Muscle layer of colon (tissue), 2 donors: Measurements from ENCODE around the gene RAMACL.
"Not testable (repeated sequence)": the region's sequence is repeated elsewhere in the genome, so short reads cannot be mapped to it uniquely, and the experiment has no call there.

Experiments used
- H3K27ac ChIP-seq: one replicate; pipeline ENCODE4 v1.7.0; 2013; ENCODE audit warnings: low read depth, mild to moderate bottlenecking, low read length, moderate library complexity
- H3K27me3 ChIP-seq, 2 donors: one replicate each; pipeline ENCODE4 v1.7.0; 2013; ENCODE audit warnings: low read length in 2 of 2, mild to moderate bottlenecking in 2 of 2; ENCODE audit not compliant: insufficient read depth in 2 of 2, control insufficient read depth in 1 of 2
- H3K36me3 ChIP-seq: one replicate; pipeline ENCODE4 v1.7.0; 2013; ENCODE audit warnings: mild to moderate bottlenecking, low read length; ENCODE audit not compliant: insufficient read depth
- H3K4me1 ChIP-seq: one replicate; pipeline ENCODE4 v1.7.0; 2013; ENCODE audit warnings: mild to moderate bottlenecking, low read length; ENCODE audit not compliant: insufficient read depth
- H3K4me3 ChIP-seq, 2 donors: one replicate each; pipeline ENCODE4 v1.7.0; 2013; ENCODE audit warnings: low read length in 2 of 2, low read depth in 1 of 2, mild to moderate bottlenecking in 1 of 2, moderate library complexity in 1 of 2
- H3K9ac ChIP-seq: one replicate; pipeline ENCODE4 v1.7.0; 2013; ENCODE audit warnings: low read length
- H3K9me3 ChIP-seq: one replicate; pipeline ENCODE4 v1.7.0; 2013; ENCODE audit warnings: mild to moderate bottlenecking, low read length
- donor health status: abdominal sarcoma.
- donor health status: Adenocarcinoma of cecum.

The RAMACL gene

DNA sequence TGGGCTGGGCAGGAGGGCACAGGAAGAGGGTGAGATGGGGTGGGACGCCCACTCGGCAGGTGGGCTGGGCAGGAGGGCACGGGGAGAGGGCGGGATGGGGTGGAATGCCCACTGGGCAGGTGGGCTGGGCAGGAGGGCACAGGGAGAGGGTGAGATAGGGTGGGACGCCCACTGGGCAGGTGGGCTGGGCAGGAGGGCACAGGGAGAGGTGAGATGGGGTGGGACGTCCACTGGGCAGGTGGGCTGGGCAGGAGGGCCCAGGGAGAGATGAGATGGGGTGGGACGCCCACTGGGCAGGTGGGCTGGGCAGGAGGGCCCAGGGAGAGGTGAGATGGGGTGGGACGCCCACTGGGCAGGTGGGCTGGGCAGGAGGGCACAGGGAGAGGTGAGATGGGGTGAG is 4.7 kb downstream of the RAMACL start:
- H3K4me1 ChIP-seq, H3K9me3 ChIP-seq, H3K4me3 ChIP-seq, H3K9ac ChIP-seq, H3K27me3 ChIP-seq, H3K36me3 ChIP-seq, H3K27ac ChIP-seq: not testable (repeated sequence)

DNA sequence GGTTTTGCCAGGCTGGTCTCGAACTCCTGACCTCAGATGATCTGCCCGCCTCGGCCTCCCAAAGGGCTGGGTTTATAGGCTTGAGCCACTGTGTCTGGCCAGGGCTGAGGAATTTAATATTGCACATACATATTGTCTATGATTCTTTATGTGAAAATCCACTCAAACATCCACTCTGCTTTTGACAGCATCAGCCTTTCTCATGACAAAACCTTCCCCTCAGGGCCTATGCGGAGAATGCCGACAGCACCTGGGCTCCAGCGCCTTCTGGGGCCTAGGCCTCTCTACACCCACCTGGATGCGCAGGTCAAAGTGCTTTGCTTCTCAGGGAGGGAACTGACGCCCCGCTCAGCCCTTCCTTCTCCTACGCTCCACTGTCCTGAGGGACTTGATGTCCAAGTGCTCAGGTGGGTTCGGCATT is 5.4 kb downstream of the RAMACL start:
- no peaks in the 10 kb centered on the region for H3K27me3 ChIP-seq
- H3K9ac ChIP-seq, result no peak overlapping the region
- H3K36me3 ChIP-seq, result no peaks in the 10 kb centered on the region
- peaks cover 6% of the 10 kb centered on the region for H3K4me1 ChIP-seq
- H3K9me3 ChIP-seq, result no peaks in the 10 kb centered on the region
- H3K27ac ChIP-seq, result no peak overlapping the region
- H3K4me3 ChIP-seq, result no peak overlapping the region

DNA sequence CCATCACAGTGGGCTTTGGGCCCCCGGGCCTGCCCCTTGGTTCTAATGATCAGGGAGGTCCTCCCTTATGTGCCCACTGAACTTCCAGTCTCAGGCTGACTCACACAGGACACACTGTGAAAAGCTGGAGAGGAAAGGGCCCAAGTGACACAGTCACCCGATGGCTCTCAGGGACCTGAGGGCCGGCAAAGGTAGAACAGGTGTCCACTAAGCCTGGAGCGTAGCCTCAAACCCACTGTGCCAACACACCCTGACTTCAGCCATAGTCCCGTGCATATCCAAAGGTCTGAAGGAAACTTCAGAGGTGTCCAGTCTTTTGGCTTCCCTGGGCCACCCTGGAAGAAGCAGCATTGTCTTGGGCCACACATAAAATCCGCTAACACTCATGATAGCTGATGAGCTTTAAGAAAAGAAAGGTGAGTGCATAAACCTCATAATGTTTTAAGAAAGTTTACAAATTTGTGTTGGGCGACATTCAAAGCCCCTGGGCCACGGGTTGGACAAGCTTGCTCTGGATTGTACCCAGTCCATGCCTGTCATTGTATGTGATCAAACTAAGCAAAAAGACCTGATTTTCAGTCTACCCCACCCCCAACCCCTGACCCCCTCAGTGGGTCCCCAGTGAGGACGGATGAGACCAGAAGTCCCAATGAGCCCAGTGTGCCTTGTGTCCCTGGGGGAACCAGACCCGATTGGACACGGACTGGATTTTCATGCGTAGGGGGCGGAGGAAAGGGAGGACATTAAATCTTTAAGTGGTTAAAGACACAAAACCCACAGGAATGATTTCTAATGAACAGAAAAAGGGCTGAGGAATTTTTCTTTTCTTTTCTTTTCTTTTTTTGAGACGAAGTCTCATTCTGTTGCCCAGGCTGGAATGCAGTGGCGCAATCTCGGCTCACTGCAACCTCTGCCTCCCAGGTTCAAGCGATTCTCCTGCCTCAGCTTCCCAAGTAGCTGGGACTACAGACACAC is 6.1 kb downstream of the RAMACL start:
- Histone ChIP-seq H3K9ac (no peak overlapping the region), H3K4me1 (peaks cover 6% of the 10 kb centered on the region), H3K27me3 (no peaks in the 10 kb centered on the region), H3K36me3 (no peaks in the 10 kb centered on the region), H3K27ac (no peak overlapping the region), H3K4me3 (no peak overlapping the region), H3K9me3 (no peaks in the 10 kb centered on the region)

DNA sequence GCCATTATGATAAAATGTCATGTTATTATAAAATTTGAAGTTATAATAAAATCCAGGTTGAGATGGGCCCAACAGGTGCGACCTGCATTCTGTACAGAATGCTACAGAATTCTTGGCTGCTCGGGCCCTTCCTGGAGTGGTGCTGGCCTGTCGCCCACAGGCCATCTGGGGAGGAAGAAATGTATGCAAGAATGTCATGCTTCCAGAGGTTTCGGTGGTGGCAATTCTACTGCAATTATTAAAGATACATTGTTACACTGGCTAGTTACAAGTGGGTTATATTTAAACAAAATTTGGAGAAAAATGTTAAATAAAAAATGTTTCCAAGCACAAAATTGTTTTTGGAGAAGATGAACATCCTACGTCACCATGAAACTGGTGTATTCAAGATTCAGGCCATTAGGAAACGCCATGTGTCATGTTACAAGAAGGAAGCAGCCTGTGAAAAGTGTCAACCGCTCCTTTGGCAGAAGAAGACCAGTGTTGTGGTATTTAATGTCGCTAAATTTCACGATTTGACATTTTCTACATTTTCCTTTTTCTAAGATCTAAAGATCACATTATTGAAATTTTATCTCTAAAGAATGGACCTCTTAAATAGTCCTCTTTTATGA is 7.1 kb downstream of the RAMACL start:
- no peak overlapping the region for H3K9ac ChIP-seq
- no peaks in the 10 kb centered on the region for H3K9me3 ChIP-seq
- H3K27ac ChIP-seq, result no peak overlapping the region
- peaks cover 6% of the 10 kb centered on the region for H3K4me1 ChIP-seq
- H3K4me3 ChIP-seq, result no peak overlapping the region
- no peaks in the 10 kb centered on the region for H3K27me3 ChIP-seq
- H3K36me3 ChIP-seq, result no peaks in the 10 kb centered on the region

DNA sequence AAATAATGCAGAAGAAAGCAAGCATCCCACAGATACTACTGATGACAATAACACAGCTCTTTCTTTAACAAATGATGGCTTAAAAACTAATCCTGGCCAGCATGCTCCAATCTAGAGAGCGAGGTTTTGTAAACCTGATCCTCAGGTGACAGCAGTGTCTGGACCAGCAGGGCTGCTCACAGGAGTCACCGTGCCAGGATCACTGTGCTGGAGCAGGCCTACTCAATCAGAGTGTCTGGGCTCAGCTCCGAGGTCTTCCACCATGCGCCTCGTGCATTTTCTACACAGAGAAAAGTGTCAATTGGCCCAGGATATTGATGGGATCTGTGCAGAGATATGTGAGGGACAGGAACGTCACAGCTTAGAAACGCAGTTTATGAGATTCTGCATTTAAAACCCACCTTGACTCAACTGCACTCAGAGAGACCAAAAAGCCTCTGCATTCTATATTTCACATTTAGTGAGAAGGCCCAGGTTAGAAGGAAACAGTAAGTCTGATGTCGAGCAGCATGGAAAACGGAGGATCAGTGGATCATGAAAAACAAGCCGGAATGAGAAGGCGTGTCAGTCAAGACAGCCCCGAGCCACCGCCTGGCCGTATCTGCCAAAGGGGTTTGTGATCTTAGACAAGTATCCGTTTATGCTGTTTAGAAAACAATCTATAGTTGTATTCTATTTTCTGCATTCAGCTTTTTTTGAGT is 7.8 kb downstream of the RAMACL start:
- Histone ChIP-seq H3K4me1 (peaks cover 1% of the 10 kb centered on the region), H3K4me3 (no peak overlapping the region), H3K27ac (no peak overlapping the region), H3K27me3 (no peaks in the 10 kb centered on the region), H3K9ac (no peak overlapping the region), H3K9me3 (no peaks in the 10 kb centered on the region), H3K36me3 (no peaks in the 10 kb centered on the region)

DNA sequence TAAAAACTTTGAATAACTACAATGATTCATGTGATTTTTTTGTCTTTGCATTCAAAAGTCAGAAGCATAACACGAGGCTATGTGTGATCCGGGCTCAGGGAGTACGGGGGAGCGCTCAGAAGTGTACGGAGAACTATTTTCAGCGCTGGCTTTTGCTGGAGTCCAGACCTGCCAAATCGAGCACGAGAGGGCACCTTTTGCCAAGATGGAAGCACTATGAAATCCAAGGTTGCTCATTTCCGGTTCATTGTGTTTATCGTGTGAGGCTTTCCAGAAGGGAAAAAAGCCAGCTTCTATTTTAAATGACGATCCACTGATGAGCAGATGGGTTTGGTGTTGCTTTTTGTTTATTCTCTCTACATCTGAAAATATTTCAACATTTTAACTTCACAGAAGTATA is 11.3 kb downstream of the RAMACL start:
- no peaks in the 10 kb centered on the region for H3K4me1 ChIP-seq
- H3K9ac ChIP-seq, result no peak overlapping the region
- no peak overlapping the region for H3K4me3 ChIP-seq
- H3K27ac ChIP-seq, result no peak overlapping the region
- H3K27me3 ChIP-seq, result no peaks in the 10 kb centered on the region
- no peaks in the 10 kb centered on the region for H3K9me3 ChIP-seq
- H3K36me3 ChIP-seq, result no peaks in the 10 kb centered on the region

DNA sequence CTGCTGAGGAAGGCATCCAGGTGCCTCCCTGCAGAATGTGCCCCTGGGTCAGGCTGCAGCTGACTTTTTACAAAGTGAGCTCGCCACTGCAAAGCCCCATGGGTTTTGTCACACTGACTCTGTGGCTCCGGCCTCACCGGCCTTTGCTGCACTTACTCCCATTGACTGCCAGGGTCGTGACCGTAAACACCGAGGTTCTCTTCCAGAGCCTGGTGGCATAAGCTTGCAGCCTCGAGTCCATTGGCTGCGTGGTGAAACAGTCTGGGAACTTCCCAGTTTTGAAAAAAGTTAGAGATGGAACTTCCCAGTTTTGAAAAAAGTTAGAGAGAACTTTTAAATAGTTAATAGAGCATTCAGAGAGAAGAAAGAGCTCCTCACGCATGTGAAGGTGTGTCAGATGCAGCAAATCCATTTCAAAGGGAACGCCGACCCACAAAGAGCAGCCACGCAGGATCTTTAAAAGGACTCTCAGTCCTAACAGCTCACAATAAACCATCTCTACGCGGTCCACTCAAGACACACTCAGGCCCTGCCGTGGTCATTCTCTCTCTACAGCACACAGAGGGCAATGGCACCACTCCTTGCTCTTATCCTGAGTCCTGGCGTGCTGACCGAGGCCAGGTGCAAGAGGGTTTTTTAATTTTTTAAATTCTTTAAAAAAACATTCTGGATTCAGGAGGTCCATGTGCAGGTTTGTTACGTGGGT is 12.8 kb downstream of the RAMACL start:
- no peak overlapping the region for H3K27ac ChIP-seq
- H3K9ac ChIP-seq, result no peak overlapping the region
- H3K27me3 ChIP-seq, result no peaks in the 10 kb centered on the region
- no peaks in the 10 kb centered on the region for H3K9me3 ChIP-seq
- H3K4me1 ChIP-seq, result no peaks in the 10 kb centered on the region
- H3K36me3 ChIP-seq, result no peaks in the 10 kb centered on the region
- no peak overlapping the region for H3K4me3 ChIP-seq

DNA sequence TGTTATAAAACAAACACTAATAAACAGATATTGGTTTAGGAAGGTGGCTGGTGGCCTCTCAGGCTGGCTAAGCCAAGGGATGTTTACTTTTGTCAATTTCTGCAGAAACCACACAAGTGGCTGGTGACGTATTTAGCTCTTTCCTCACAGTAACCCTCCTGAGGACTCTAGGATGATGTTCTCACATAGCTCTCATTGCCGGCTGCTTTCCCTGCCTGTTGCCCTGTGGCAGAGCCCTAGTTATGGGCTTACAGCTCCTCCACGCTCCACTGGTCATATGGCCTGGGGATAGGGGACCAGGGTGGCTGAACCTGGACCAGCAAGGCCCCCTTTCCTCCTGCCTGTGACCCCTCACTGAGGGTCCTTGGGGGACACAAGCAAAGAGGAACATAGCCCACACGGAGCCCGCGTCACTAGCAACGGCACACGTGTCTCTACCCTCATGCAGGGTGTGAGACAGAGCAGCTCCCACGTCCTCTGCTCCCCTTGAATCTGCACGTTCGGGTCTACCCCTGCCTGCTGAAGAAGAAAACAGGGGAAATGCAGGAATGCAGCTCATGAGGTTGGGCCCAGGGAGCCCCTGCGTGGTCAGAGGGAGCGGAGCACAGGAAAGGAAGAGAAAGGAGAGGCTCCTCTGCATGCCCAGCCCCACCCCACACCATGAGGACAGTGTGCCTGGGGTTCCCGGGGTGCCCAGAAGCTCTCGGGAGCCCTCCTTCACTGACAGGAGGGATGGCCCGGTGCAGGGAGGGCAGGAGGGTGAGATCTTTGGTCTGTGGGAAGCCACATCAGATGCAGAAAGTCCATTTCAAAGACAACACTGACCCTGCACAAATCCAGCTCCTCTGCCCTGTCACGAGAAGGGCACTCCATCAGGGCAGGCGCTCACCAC is 13.9 kb downstream of the RAMACL start:
- Histone ChIP-seq H3K27me3 (no peaks in the 10 kb centered on the region), H3K4me3 (no peak overlapping the region), H3K27ac (no peak overlapping the region), H3K4me1 (no peaks in the 10 kb centered on the region), H3K9me3 (no peaks in the 10 kb centered on the region), H3K36me3 (no peaks in the 10 kb centered on the region), H3K9ac (no peak overlapping the region)

DNA sequence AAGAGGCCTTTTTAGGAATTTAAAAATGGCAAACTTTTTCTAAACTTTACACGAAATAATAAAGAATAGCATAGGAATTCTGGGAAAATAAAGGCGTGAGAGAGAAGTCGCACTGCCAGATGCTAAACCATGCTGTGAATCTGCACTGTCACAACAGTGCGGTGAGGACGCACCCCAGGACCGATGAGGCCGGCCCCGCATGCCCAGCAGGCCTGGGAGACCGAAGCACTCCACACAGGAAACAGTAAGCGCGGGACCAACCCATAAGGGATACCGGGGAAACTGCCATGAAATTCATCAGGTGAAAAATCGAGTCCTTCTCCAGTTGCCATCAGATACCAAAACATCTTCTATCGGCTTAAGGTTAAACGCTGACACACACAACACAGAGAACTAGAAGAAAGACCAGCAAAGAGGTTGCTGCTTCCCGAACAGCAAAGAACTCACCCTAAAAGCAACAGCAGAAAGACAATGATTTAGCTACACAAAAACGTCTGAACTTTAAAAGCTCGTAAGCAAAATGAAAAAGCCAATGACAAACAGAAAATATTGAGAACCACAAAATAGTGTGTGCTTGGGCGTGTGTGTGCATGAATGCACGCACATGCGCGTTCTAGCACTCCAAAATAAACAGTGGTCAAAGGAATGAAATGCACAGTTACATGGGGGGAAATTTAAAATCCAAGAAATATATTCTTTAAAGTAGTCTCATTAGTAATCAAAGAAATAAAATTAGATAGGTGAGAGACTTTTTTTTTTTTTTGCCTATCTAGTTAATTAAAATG is 15.4 kb downstream of the RAMACL start:
- Histone ChIP-seq H3K36me3 (no peaks in the 10 kb centered on the region), H3K4me3 (no peak overlapping the region), H3K4me1 (no peaks in the 10 kb centered on the region), H3K9me3 (no peaks in the 10 kb centered on the region), H3K9ac (no peak overlapping the region), H3K27ac (no peak overlapping the region), H3K27me3 (no peaks in the 10 kb centered on the region)

DNA sequence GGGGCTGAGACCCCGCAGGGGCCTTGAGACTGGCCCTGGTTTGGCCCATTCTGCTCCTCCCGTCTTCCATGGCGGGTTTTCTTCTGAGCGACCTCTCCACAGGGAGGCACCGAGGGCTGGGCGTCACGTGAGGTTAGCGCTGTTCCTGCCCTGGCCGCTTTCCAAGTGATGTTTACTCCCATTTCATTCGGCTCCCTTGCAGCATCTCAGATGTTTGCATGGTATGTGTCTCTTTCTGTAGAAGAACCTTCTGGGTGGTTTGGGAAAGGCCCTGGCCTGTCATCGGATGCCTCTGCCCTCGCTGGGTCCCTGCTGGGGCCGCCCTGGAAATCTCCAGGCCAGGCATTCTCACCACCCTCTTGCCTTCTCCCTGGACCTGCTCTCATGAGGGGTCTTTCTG is 17.3 kb downstream of the RAMACL start:
- H3K36me3 ChIP-seq, result no peaks in the 10 kb centered on the region
- no peak overlapping the region for H3K27ac ChIP-seq
- no peak overlapping the region for H3K9ac ChIP-seq
- no peaks in the 10 kb centered on the region for H3K9me3 ChIP-seq
- H3K4me1 ChIP-seq, result no peaks in the 10 kb centered on the region
- H3K27me3 ChIP-seq, result no peaks in the 10 kb centered on the region
- no peak overlapping the region for H3K4me3 ChIP-seq
